PFSK-1 (cell line): ENCODE data around the gene FDX2.
A peak's percentile ranks its signal among the peaks of the same experiment; 100 is the strongest.

Source experiments
- FOXP2 ChIP-seq: optimal IDR thresholded peaks from 2 replicates; pipeline ENCODE3; 2011; ENCODE audit warnings: borderline replicate concordance, control low read depth, inconsistent platforms; ENCODE audit not compliant: insufficient read depth; ENCODE audit errors: extremely low read length, extremely low read depth
- POLR2AphosphoS5 ChIP-seq: IDR thresholded peaks from 2 replicates; pipeline ENCODE4 v1.6.1; 2012; ENCODE audit warnings: low read depth, mild to moderate bottlenecking, control low read depth, low read length, moderate library complexity
- SIN3A ChIP-seq: IDR thresholded peaks from 2 replicates; pipeline ENCODE4 v1.6.1; 2012; ENCODE audit warnings: mild to moderate bottlenecking, low read length, moderate library complexity, borderline replicate concordance; ENCODE audit not compliant: insufficient read depth
- TAF1 ChIP-seq: IDR thresholded peaks from 2 replicates; pipeline ENCODE4 v1.6.1; 2012; ENCODE audit warnings: low read length, control low read depth, borderline replicate concordance; ENCODE audit not compliant: insufficient read depth
- TF ChIP-seq, protein P1 (sequence below), 2 experiments: IDR thresholded peaks; 2 replicates each; pipeline versions ENCODE4 v1.6.1 to v1.8.0; 2011 to 2012; ENCODE audit warnings: low read depth in 2 of 2, low read length in 2 of 2, control low read depth in 1 of 2, inconsistent platforms in 1 of 2, mild to moderate bottlenecking in 1 of 2, moderate library complexity in 1 of 2; ENCODE audit not compliant: insufficient read depth in 1 of 2

The FDX2 gene

GRCh38 chr19:10335352-10335985 is 19.7 kb upstream of the FDX2 start:
- no peak for TF ChIP-seq SIN3A
- TF ChIP-seq, protein P1, sequence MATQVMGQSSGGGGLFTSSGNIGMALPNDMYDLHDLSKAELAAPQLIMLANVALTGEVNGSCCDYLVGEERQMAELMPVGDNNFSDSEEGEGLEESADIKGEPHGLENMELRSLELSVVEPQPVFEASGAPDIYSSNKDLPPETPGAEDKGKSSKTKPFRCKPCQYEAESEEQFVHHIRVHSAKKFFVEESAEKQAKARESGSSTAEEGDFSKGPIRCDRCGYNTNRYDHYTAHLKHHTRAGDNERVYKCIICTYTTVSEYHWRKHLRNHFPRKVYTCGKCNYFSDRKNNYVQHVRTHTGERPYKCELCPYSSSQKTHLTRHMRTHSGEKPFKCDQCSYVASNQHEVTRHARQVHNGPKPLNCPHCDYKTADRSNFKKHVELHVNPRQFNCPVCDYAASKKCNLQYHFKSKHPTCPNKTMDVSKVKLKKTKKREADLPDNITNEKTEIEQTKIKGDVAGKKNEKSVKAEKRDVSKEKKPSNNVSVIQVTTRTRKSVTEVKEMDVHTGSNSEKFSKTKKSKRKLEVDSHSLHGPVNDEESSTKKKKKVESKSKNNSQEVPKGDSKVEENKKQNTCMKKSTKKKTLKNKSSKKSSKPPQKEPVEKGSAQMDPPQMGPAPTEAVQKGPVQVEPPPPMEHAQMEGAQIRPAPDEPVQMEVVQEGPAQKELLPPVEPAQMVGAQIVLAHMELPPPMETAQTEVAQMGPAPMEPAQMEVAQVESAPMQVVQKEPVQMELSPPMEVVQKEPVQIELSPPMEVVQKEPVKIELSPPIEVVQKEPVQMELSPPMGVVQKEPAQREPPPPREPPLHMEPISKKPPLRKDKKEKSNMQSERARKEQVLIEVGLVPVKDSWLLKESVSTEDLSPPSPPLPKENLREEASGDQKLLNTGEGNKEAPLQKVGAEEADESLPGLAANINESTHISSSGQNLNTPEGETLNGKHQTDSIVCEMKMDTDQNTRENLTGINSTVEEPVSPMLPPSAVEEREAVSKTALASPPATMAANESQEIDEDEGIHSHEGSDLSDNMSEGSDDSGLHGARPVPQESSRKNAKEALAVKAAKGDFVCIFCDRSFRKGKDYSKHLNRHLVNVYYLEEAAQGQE (IDR thresholded peaks at IDR 0.05; ENCODE audit: insufficient read depth in 1 of 2, low read depth in 2 of 2, low read length in 2 of 2): no peak
- no peak for TF ChIP-seq TAF1
- no peak for TF ChIP-seq POLR2AphosphoS5

DNA sequence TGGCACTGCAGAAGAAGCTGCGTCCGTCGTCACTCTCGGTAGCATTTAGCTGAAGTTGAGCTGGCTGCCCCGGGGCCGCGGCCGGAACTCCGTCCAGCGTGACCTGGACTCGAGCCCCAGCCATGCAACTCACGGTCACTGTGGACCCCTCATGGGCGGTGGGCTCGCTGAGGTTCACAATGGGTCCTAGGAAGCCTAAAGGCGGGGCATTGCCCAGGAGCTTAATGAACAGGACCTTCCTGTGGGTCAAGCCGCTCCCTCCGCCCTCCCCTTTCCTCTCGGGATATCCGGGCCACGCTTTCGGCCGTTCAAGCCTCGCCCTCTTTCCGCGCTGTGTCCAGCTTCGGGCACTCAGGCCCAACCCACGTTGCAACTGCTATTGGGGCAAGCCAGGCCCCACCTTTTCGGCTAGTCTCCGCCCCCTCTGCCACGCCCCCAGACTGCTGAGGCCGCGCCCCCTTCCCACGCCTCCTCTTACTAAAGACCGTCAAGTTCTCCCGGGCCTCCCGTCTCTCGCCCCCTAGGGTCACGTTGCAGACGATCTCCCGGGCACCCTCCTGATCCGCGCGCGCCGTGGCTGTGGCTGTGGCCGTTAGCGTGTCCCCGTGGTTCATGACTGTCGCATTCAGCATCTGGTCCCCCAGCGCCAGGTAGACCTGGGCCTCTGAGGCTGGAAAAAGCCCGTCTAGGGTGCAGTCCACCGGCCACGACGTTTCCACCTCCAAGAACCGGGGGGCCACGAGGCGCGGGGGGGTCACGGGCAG is 19.0 kb upstream of the FDX2 start:
- TF ChIP-seq, protein P1 (IDR thresholded peaks at IDR 0.05; ENCODE audit: insufficient read depth in 1 of 2, low read depth in 2 of 2, low read length in 2 of 2): no peak
- TF ChIP-seq POLR2AphosphoS5 (peak; percentile 42; the same call in 1 of the 2 replicates), SIN3A (peak; percentile 35; the same call in 1 of the 2 replicates)

DNA sequence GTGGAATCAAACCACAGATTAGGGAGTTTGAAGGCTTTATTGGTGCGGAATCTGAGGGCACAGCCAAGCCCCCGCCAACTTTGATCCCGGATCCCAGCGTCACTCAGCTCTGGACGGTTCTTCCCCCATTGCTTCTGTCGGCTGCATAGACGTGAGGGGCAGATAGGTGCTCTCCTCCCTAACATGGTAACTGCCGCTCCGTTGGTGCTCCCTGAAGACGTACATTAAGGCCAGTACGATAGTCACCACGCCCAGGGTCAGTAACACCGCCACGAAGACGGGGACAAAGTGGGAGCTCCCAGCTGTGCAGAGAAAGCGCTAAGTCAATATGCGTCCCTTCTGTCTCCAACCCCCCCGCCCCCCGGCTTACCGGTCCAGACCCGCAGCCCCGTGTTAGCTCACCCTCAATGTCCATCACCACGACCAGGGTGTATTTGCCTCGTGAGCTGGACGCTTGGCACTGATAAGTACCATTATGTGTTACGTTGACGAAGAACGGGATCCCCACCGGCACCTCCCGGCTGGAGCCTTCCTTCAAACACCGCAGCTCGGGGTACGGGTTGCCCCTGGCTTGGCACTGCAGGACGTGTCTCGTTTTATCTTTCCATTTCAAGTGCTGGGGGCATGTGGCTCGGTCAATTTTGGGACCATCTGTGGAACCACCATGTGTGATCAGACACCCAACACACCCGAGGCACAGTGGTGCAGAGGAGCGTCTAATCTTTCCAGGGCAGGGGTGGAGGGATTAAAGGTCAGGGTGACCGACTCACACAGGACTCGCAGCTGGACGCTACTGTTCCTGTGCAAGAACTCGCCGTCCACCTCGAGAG is 18.2 kb upstream of the FDX2 start:
- TF ChIP-seq, protein P1 (IDR thresholded peaks at IDR 0.05; ENCODE audit: insufficient read depth in 1 of 2, low read depth in 2 of 2, low read length in 2 of 2): no peak
- TF ChIP-seq SIN3A (no peak; the same call in 1 of the 2 replicates), POLR2AphosphoS5 (no peak), FOXP2 (no peak), TAF1 (no peak)

DNA sequence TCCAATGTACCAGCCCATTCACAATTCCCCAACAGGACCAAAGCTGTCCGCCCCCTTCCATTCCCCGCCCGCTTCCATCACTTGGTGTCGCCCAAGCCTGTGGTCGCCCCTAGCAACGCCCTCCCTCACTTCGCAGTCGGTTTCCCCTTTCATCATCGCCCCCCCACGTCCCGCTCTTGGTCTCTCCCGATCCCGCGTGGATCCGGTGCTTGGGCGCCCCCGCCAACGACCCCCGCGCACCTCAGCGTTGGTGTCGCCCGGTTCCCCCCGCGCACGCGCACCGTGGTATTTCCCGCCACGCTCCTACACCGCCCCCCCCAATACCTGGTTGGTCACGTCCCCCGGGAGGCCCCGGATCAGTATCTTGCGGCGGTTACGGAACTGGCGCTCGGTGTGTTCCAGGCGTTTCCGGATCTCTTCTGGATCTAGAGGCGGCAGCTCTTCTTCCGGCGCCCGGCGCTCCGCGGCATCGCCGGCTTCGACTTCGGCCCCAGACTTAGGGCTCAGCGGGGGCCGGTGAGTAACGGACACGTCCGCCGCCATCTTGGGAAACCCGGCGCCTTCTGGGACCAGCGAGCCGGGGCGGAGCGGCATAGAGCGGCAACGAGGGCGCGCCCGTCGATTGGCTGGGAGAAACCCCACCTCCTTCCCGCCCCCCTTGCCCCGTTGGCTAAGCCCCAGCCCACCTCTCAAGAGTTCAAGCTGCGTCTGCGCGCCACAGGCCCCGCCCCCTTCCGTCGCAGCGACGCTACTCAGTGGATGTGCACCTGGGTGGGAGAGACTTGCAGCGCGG is 17.3 kb upstream of the FDX2 start, which contains the start of gene RAVER1:
Gene RAVER1, minus strand, starts transcription at position 565 of the 793 bp plus-strand sequence. Its CDS starts 22 bp downstream, at position 543.
- TF ChIP-seq TAF1: peak; percentile 88
- TF ChIP-seq, protein P1 (IDR thresholded peaks at IDR 0.05; ENCODE audit: insufficient read depth in 1 of 2, low read depth in 2 of 2, low read length in 2 of 2): no peak
- peak; percentile 10; the same call in 1 of the 2 replicates for TF ChIP-seq SIN3A
- peak; percentile 84 for TF ChIP-seq POLR2AphosphoS5
- peak; percentile 53 for TF ChIP-seq FOXP2
